Placental pericyte (primary cell): ENCODE data around the gene ZNF821. TPM values are rescaled to one million over a fixed set of nuclear protein-coding genes. Genes with fewer than 3 reads are reported as not detected.

Experiments used
- total RNA-seq: library from RNA; depleted of rRNA; stranded (reverse); fragments of >200 nt; gene quantifications from 2 replicates; pipeline ENCODE4 v1.2.3, GENCODE V29; 2012

The ZNF821 gene, protein sequence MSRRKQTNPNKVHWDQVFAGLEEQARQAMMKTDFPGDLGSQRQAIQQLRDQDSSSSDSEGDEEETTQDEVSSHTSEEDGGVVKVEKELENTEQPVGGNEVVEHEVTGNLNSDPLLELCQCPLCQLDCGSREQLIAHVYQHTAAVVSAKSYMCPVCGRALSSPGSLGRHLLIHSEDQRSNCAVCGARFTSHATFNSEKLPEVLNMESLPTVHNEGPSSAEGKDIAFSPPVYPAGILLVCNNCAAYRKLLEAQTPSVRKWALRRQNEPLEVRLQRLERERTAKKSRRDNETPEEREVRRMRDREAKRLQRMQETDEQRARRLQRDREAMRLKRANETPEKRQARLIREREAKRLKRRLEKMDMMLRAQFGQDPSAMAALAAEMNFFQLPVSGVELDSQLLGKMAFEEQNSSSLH
- 3.6 and 4.4 TPM in 2 replicates for total RNA-seq

GRCh38 chr16:71883849-71884638, at the start of gene ZNF821:
Gene ZNF821, minus strand, starts transcription at chr16:71884182. Its CDS starts 4,236 bp downstream, at chr16:71879946.

DNA sequence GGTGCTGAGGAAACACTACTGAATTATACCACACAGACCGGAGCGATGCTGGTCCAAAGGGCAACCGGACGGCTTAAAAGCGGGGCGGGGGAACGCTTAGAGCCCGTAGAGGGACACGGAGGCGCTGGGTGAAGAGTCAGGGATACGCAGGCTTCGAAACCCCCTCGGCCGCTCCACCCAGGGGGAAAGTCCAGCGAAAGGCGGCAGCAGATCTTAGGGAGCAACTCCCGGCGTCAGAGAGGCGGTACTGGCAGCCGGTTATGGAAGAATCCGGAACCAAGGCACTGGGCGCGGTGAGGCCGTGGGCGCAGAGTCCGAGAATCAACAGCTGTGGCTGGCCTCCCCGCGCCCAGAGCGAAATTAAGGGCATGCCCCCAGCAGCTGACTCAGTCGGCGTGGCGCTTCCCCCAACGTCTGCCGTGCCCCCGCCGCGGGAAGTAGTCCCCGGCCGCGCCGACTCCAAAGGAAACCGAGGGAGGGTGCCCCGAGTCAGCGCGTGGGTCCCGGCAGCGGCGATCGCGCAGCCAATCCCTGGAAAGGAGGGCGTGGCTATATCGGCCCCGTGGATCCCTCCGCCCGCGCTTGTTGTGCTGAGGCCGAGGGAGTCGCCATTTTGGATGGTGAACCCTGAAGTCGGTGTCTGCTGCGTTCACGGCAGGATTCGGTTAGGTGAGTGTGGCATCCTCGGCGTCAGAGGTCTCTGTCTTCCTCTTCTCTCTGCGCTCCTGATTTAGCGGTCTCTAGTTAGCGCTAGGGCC, 11.1 kb upstream of the ZNF821 start, which contains the start of gene IST1:
Gene IST1 (plus strand): TSS at position 611 of the 758 bp plus-strand sequence. CDS start 20,110 bp downstream, outside the sequence.

DNA sequence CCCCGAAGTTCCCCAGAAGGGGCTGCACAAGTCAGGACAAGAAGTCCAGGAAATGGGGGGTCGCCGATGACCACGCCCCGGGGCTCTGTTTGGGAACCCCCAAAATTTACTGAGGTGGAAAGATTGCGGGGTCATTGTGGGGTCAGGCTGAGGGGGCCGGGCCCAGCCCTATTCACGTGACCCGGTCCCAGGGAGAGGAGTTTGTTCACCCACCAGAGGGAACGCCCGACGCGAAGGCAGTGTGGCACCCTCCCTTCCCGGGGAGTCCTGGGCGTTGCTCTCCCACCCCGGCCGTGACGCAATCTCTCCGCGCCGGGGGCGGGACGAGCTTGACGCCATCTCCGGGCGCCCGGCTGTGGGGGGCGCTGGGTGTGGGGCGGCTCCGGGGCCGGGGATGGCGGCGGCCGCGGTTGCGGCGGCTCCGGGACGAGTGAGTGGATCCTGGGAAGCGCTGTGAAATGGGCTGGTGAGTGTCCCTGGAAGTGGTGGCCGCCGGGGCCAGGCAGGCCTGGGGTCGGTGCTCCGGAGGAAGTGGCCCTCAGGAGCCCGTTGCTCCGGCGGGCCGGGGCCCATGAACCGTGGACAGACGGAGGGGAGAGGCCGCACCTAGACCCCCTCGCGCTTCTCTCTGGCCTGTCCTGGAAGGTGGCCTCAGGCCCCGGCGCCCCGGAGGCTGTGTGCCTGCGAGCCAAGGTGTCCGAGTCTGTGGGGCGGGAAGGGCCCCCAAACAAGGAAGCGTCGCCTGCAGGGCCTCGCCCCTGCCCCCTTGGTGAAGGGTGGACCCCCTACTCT, 38.1 kb downstream of the ZNF821 start, which contains the start of gene ATXN1L:
Gene ATXN1L (plus strand): TSS at position 338 of the 792 bp plus-strand sequence. CDS start 3,765 bp downstream, outside the sequence.

Other genes with a start within 250 kb of the ZNF821 start
- gene PHLPP2, start 159.5 kb downstream of the ZNF821 start, total RNA-seq, result 7.2 and 12.6 TPM in 2 replicates
- 86.9 and 104 TPM in 2 replicates for gene AP1G1, start 75.3 kb downstream of the ZNF821 start, total RNA-seq
- gene ATXN1L, start 38.2 kb downstream of the ZNF821 start, total RNA-seq, result 15.8 and 16.6 TPM in 2 replicates
- 206 and 230 TPM in 2 replicates for gene IST1, start 11.3 kb upstream of the ZNF821 start, total RNA-seq
- gene PKD1L3, start 116.2 kb upstream of the ZNF821 start, total RNA-seq, result under 0.01 TPM in 1 of 2 replicates, not detected in the other
- gene DHODH, start 124.6 kb upstream of the ZNF821 start, total RNA-seq, result 3.3 and 4.7 TPM in 2 replicates
- gene HP, start 170.3 kb upstream of the ZNF821 start, total RNA-seq, result not detected in 2 replicates
- gene HPR, start 179.0 kb upstream of the ZNF821 start, total RNA-seq, result not detected in 2 replicates
- gene TXNL4B, start 209.4 kb upstream of the ZNF821 start, total RNA-seq, result 5.7 and 8.8 TPM in 2 replicates
- 60.6 and 75.1 TPM in 2 replicates for gene DHX38, start 209.7 kb upstream of the ZNF821 start, total RNA-seq